ENCODE measurements around the gene USP6NL. TPM values are rescaled to one million over a fixed set of nuclear protein-coding genes. Genes with fewer than 3 reads are reported as not detected.

Gene USP6NL
- total RNA-seq, 4 donors from 2014 or later = 3.8 to 21.9 (median 17.0) TPM

GRCh38 chr10:11505639-11506038 is 105.8 kb downstream of the USP6NL start:
- Histone ChIP-seq H3K36me3 (no peaks in the 10 kb centered on the region), H3K4me1 (no peaks in the 10 kb centered on the region), H3K4me3 (no peak overlapping the region), H3K27ac (no peak overlapping the region), H3K9me3 (no peaks in the 10 kb centered on the region), H3K27me3 (no peaks in the 10 kb centered on the region)
- intact Hi-C loops (cut with DNase I; ENCODE audit: low total_unique reads) = no loop called here
- DNase-seq = no peak
- TF ChIP-seq, protein P1, sequence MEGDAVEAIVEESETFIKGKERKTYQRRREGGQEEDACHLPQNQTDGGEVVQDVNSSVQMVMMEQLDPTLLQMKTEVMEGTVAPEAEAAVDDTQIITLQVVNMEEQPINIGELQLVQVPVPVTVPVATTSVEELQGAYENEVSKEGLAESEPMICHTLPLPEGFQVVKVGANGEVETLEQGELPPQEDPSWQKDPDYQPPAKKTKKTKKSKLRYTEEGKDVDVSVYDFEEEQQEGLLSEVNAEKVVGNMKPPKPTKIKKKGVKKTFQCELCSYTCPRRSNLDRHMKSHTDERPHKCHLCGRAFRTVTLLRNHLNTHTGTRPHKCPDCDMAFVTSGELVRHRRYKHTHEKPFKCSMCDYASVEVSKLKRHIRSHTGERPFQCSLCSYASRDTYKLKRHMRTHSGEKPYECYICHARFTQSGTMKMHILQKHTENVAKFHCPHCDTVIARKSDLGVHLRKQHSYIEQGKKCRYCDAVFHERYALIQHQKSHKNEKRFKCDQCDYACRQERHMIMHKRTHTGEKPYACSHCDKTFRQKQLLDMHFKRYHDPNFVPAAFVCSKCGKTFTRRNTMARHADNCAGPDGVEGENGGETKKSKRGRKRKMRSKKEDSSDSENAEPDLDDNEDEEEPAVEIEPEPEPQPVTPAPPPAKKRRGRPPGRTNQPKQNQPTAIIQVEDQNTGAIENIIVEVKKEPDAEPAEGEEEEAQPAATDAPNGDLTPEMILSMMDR (IDR thresholded peaks at IDR 0.05) = no peak
- no peak for TF ChIP-seq POLR2A (IDR thresholded peaks at IDR 0.05)

GRCh38 chr10:11504566-11505285 is 106.7 kb downstream of the USP6NL start:
- no peak for DNase-seq
- Histone ChIP-seq H3K4me1 (no peaks in the 10 kb centered on the region), H3K27ac (no peak overlapping the region), H3K36me3 (no peaks in the 10 kb centered on the region), H3K9me3 (no peaks in the 10 kb centered on the region), H3K4me3 (no peak overlapping the region), H3K27me3 (no peaks in the 10 kb centered on the region)
- intact Hi-C loops (cut with DNase I; ENCODE audit: low total_unique reads) = no loop called here
- TF ChIP-seq, protein P1 (IDR thresholded peaks at IDR 0.05) = no peak
- TF ChIP-seq POLR2A (IDR thresholded peaks at IDR 0.05) = no peak

DNA sequence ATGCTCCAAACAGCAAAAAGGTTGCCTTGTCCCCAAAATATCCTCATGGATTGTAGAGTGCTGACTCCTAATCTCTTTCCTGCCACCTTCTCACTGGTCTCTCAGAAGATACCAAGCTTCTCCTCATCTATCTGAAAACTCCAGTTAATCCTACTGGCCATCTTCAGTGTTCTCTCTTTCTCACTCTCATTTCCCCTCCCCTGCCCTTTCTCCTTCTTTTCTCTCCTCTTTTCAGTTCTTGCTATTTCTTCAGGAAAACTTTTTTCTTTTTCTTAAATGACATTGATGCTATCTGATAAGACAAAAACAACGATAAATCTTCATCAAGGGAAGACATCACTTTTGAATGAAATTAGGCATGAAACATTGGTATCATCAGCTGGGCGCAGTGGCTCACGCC is 109.8 kb downstream of the USP6NL start:
- Histone ChIP-seq H3K9me3 (no peaks in the 10 kb centered on the region), H3K4me1 (no peaks in the 10 kb centered on the region), H3K4me3 (no peak overlapping the region), H3K36me3 (no peaks in the 10 kb centered on the region), H3K27me3 (no peaks in the 10 kb centered on the region), H3K27ac (no peak overlapping the region)
- no peak for TF ChIP-seq POLR2A (IDR thresholded peaks at IDR 0.05)
- TF ChIP-seq, protein P1 (IDR thresholded peaks at IDR 0.05) = no peak
- no peak for DNase-seq
- intact Hi-C loops (cut with DNase I; ENCODE audit: low total_unique reads) = no loop called here

GRCh38 chr10:11499425-11500071 is 111.9 kb downstream of the USP6NL start:
- Histone ChIP-seq H3K4me3 (no peak overlapping the region), H3K36me3 (no peaks in the 10 kb centered on the region), H3K27me3 (no peaks in the 10 kb centered on the region), H3K4me1 (no peaks in the 10 kb centered on the region), H3K27ac (no peak overlapping the region), H3K9me3 (no peaks in the 10 kb centered on the region)
- no peak for TF ChIP-seq POLR2A (IDR thresholded peaks at IDR 0.05)
- TF ChIP-seq, protein P1 (IDR thresholded peaks at IDR 0.05) = no peak
- DNase-seq = no peak
- intact Hi-C loops (cut with DNase I; ENCODE audit: low total_unique reads) = no loop called here

DNA sequence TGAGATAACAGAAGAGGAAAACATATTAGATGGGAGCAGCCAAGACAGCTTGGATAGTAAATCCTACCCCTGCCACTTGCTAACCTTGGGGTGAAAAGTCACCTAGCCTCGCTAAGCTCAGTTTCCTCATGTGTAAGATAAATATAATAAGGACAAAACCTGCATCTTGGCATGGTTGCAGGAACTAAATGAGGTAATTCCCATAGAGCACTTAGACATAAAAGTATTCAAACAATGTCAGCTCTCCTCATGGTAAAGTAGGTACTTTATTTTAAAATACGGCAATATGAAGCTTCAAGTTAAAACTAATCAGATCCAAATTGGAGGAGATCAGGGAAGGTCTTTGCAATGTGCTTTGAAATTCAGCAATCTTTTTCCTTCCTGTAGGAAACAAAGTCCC is 113.1 kb downstream of the USP6NL start:
- Histone ChIP-seq H3K36me3 (no peaks in the 10 kb centered on the region), H3K4me1 (no peaks in the 10 kb centered on the region), H3K9me3 (no peaks in the 10 kb centered on the region), H3K27me3 (no peaks in the 10 kb centered on the region), H3K27ac (no peak overlapping the region), H3K4me3 (no peak overlapping the region)
- no peak for DNase-seq
- TF ChIP-seq POLR2A (IDR thresholded peaks at IDR 0.05) = no peak
- TF ChIP-seq, protein P1 (IDR thresholded peaks at IDR 0.05) = no peak
- intact Hi-C loops (cut with DNase I; ENCODE audit: low total_unique reads) = no loop called here

Measured in uterus (tissue), 4 donors.